ENCODE measurements around the gene DOK6. TPM values are rescaled to one million over a fixed set of nuclear protein-coding genes. Genes with fewer than 3 reads are reported as not detected.

Gene DOK6
- total and polyA plus RNA-seq, 12 donors, result 0.37 to 12.5 (median 4.6) TPM

- no peaks in the 10 kb centered on the region for H3K9me3 ChIP-seq
- intact Hi-C loops (cut with DNase I), result no loop called here
- TF ChIP-seq, protein P1, sequence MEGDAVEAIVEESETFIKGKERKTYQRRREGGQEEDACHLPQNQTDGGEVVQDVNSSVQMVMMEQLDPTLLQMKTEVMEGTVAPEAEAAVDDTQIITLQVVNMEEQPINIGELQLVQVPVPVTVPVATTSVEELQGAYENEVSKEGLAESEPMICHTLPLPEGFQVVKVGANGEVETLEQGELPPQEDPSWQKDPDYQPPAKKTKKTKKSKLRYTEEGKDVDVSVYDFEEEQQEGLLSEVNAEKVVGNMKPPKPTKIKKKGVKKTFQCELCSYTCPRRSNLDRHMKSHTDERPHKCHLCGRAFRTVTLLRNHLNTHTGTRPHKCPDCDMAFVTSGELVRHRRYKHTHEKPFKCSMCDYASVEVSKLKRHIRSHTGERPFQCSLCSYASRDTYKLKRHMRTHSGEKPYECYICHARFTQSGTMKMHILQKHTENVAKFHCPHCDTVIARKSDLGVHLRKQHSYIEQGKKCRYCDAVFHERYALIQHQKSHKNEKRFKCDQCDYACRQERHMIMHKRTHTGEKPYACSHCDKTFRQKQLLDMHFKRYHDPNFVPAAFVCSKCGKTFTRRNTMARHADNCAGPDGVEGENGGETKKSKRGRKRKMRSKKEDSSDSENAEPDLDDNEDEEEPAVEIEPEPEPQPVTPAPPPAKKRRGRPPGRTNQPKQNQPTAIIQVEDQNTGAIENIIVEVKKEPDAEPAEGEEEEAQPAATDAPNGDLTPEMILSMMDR (IDR thresholded peaks at IDR 0.05), result no peak
- no peak overlapping the region for H3K4me3 ChIP-seq
- ATAC-seq (no peak), DNase-seq (no peak)
- no peaks in the 10 kb centered on the region for H3K27me3 ChIP-seq
- WGBS, 2 donors, result 93 to 95% methylated on average over 2 of the region's 2 CpGs
- H3K4me1 ChIP-seq, result peaks cover 0 to 4% (median 0%) of the 10 kb centered on the region in 9 donors
- H3K36me3 ChIP-seq, result no peaks in the 10 kb centered on the region
- no peak overlapping the region for H3K27ac ChIP-seq
These were observed 486.6 kb downstream of the DOK6 start for GRCh38 chr18:69887256-69887655.

GRCh38 chr18:69889009-69889408 is 488.3 kb downstream of the DOK6 start:
- H3K4me1 ChIP-seq, result no peaks in the 10 kb centered on the region
- intact Hi-C loops (cut with DNase I), result no loop called here
- H3K4me3 ChIP-seq, result no peak overlapping the region
- H3K9me3 ChIP-seq, result no peaks in the 10 kb centered on the region
- TF ChIP-seq, protein P1 (IDR thresholded peaks at IDR 0.05), result no peak
- WGBS, 2 donors, result 93 to 95% methylated on average over 4 of the region's 4 CpGs
- H3K27ac ChIP-seq, result no peak overlapping the region
- no peak for DNase-seq
- H3K27me3 ChIP-seq, result no peaks in the 10 kb centered on the region
- H3K36me3 ChIP-seq, result no peaks in the 10 kb centered on the region
- no peak for ATAC-seq

DNA sequence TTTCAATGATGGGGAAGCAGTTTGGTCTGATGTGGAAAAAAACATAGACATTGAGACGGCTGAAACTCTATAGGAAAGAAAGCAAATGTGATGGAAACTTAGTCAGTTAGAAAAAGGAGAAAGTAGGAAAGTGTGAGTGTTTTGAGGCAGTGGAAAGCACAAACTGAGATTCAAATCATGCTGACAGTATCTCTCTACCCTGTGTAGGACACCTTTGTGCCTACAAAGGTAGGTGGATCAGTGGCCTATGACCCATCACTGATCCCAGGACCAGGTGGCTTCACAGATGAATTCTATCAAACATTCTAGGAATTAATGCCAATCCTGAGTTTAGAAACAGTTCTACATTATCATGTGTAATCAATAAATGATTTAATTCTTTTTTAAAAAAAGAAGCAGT is 489.9 kb downstream of the DOK6 start:
- no peak for DNase-seq
- H3K4me1 ChIP-seq, result no peaks in the 10 kb centered on the region
- ATAC-seq, result no peak
- no peaks in the 10 kb centered on the region for H3K9me3 ChIP-seq
- H3K27ac ChIP-seq, result no peak overlapping the region
- TF ChIP-seq, protein P1 (IDR thresholded peaks at IDR 0.05), result no peak
- H3K4me3 ChIP-seq, result no peak overlapping the region
- no peaks in the 10 kb centered on the region for H3K36me3 ChIP-seq
- 96 to 100% methylated on average over 1 of the region's 1 CpG for WGBS, 2 donors
- intact Hi-C loops (cut with DNase I), result no loop called here
- no peaks in the 10 kb centered on the region for H3K27me3 ChIP-seq

DNA sequence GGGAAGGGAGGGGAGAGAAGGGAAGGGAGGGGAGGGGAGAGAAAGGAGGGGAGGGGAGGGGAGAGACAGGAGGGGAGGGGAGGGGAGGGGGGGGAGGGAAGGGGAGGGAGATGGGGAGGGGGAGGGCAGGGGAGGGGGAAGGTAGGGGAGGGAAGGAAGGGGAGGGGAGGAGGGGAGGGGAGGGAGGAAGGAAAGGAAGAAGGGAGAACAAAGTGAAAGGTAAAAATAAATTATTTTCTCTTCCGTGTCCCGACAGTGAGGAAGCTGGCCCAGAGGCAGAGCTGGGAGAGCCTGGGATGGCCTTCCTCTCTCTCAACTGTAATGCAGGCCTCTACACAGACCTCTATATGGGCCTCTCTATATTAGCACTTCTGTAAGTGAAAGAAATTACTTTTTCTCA is 493.8 kb downstream of the DOK6 start:
- no peaks in the 10 kb centered on the region for H3K27me3 ChIP-seq
- peaks cover 0 to 4% (median 0%) of the 10 kb centered on the region in 9 donors for H3K4me1 ChIP-seq
- intact Hi-C loops (cut with DNase I), result no loop called here
- no peak overlapping the region for H3K4me3 ChIP-seq
- no peak for DNase-seq
- H3K36me3 ChIP-seq, result no peaks in the 10 kb centered on the region
- ATAC-seq, result no peak
- H3K27ac ChIP-seq, result no peak overlapping the region
- WGBS, 2 donors, result 69 to 72% methylated on average over 2 of the region's 2 CpGs
- TF ChIP-seq, protein P1 (IDR thresholded peaks at IDR 0.05), result no peak
- H3K9me3 ChIP-seq, result no peaks in the 10 kb centered on the region
